ENCODE measurements around the gene RNF121.

- no peak for TF ChIP-seq CTCF (IDR thresholded peaks at IDR 0.05; ENCODE audit: low read length)
- TF ChIP-seq EZH2phosphoT487 (IDR thresholded peaks at IDR 0.05; ENCODE audit: low read length) = no peak
Measured at GRCh38 chr11:72002841-72003775, 74.3 kb downstream of the RNF121 start.

All from MM.1S (cell line).